Measurements from ENCODE around the gene TRIM60.
A peak's percentile ranks its signal among the peaks of the same experiment; 100 is the strongest.
"Not testable (repeated sequence)": the region's sequence is repeated elsewhere in the genome, so short reads cannot be mapped to it uniquely, and the experiment has no call there.

TRIM60 gene

GRCh38 chr4:165058666-165059065, 26.9 kb downstream of the TRIM60 start:
- no peak for TF ChIP-seq CTCF (IDR thresholded peaks at IDR 0.05; ENCODE audit: low read depth, low read length, missing control alignments)
- no peak overlapping the region for H3K4me3 ChIP-seq (replicated peaks; ENCODE audit: low read depth, low read length)
- DNase-seq (ENCODE audit: extremely low read depth, low read depth): no peak

GRCh38 chr4:165059386-165059785, 27.6 kb downstream of the TRIM60 start:
- DNase-seq (ENCODE audit: extremely low read depth, low read depth): no peak

GRCh38 chr4:165060938-165061337, 29.1 kb downstream of the TRIM60 start:
- DNase-seq (ENCODE audit: extremely low read depth, low read depth): no peak
- TF ChIP-seq CTCF (IDR thresholded peaks at IDR 0.05; ENCODE audit: low read depth, low read length, missing control alignments): peak; percentile 19

More at GRCh38 chr4:165059386-165059785, 27.6 kb downstream of the TRIM60 start:
- TF ChIP-seq CTCF (IDR thresholded peaks at IDR 0.05; ENCODE audit: low read depth, low read length, missing control alignments): no peak
- H3K4me3 ChIP-seq (replicated peaks; ENCODE audit: low read depth, low read length): no peak overlapping the region

GRCh38 chr4:165070560-165070959, 38.8 kb downstream of the TRIM60 start:
- DNase-seq (ENCODE audit: extremely low read depth, low read depth): no peak
- no peak for TF ChIP-seq CTCF (IDR thresholded peaks at IDR 0.05; ENCODE audit: low read depth, low read length, missing control alignments)
- no peak overlapping the region for H3K4me3 ChIP-seq (replicated peaks; ENCODE audit: low read depth, low read length)

More at GRCh38 chr4:165060938-165061337, 29.1 kb downstream of the TRIM60 start:
- no peak overlapping the region for H3K4me3 ChIP-seq (replicated peaks; ENCODE audit: low read depth, low read length)

GRCh38 chr4:165073346-165073745, 41.5 kb downstream of the TRIM60 start:
- not testable (repeated sequence) for DNase-seq (ENCODE audit: extremely low read depth, low read depth); H3K4me3 ChIP-seq (replicated peaks; ENCODE audit: low read depth, low read length)

DNA sequence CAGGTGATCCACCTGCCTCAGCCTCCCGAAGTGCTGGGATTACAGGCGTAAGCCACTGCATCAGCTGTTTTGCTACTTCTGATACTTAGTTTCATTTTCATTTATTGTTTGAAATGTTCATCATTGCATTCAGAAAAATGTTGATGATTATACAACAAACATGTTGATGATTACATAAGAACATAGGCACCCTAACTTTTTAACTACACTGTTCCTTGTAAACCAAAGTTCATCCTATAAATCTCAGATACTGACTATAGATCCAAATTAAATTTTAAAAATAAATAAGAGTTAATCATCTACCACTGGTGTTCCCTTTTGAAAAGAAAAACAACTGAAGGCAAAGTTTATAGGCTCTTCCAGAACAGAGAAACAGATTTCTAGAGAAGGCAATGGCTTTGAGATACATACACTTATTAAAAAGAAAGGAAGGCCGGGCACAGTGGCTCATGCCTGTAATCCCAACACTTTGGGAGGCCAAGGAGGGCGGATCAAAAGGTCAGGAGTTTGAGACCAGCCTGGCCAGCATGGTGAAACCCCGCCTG, 45.3 kb downstream of the TRIM60 start:
- TF ChIP-seq CTCF (IDR thresholded peaks at IDR 0.05; ENCODE audit: low read depth, low read length, missing control alignments): no peak
- no peak for DNase-seq (ENCODE audit: extremely low read depth, low read depth)
- no peak overlapping the region for H3K4me3 ChIP-seq (replicated peaks; ENCODE audit: low read depth, low read length)

- no peak for TF ChIP-seq CTCF (IDR thresholded peaks at IDR 0.05; ENCODE audit: low read depth, low read length, missing control alignments)
- H3K4me3 ChIP-seq (replicated peaks; ENCODE audit: low read depth, low read length): no peak overlapping the region
- no peak for DNase-seq (ENCODE audit: extremely low read depth, low read depth)
Measured at GRCh38 chr4:165079476-165079875, 47.7 kb downstream of the TRIM60 start.

DNA sequence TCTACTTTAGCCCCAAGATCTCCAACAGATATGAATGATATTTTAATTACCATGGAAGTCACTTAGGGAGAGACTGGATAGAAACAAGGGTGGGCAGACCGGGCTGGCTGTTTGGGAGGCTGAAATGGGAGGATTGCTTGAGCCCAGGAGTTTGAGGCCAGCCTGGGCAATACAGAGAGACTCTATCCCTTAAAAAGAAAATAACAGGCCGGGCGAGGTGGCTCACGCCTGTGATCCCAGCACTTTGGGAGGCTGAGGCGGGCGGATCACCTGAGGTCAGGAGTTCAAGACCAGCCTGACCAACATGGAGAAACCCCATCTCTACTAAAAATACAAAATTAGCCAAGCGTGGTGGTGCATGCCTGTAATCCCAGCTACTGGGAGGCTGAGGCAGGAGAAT, 53.0 kb downstream of the TRIM60 start:
- H3K4me3 ChIP-seq (replicated peaks; ENCODE audit: low read depth, low read length); DNase-seq (ENCODE audit: extremely low read depth, low read depth): not testable (repeated sequence)
